Placental pericyte (primary cell): ENCODE results near the gene TTC12. TPM values are rescaled to one million over a fixed set of nuclear protein-coding genes. Genes with fewer than 3 reads are reported as not detected.

Experiments
- total RNA-seq: library from RNA; depleted of rRNA; stranded (reverse); fragments of >200 nt; gene quantifications from 2 replicates; pipeline ENCODE4 v1.2.3, GENCODE V29; 2012

Gene TTC12
- 10.6 and 15.1 TPM in 2 replicates for total RNA-seq

GRCh38 chr11:113314389-113315301 lies at the start of gene TTC12:
Gene TTC12, plus strand, starts transcription at chr11:113314583. Its CDS starts 1,675 bp downstream, at chr11:113316258.

DNA sequence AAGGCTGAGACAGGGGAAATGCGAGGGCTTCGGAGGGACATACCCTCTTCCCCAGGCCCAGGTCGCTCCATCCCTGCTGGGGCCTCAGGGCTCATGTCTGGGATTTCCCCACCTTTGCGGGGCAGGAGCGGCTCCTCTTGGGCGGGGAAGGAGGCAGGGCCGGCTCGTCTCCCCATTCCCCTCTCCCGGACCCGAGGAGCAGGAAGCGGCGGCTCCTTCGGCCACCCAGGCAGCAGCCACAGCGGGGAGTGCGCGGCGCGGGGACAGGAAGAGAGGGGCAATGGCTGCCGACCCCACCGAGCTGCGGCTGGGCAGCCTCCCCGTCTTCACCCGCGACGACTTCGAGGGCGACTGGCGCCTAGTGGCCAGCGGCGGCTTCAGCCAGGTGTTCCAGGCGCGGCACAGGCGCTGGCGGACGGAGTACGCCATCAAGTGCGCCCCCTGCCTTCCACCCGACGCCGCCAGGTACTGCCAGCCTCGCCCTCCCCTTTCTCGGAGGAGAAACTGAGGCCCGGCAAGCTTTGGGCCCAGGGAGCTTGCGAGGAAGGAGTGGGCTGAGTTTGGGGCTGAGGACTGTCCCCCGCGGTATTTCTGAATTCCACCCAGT lies 73.3 kb downstream of the TTC12 start, which contains the start of gene ANKK1:
ANKK1 (plus strand) TSS at position 175 of the 607 bp plus-strand sequence; CDS start at position 281, 106 bp downstream.

Other genes starting within 250 kb of the TTC12 start
- 0.14 and 0.44 TPM in 2 replicates for gene ANKK1, start 73.2 kb downstream of the TTC12 start, total RNA-seq
- gene DRD2, start 160.8 kb downstream of the TTC12 start, total RNA-seq = 0.14 and 0.22 TPM in 2 replicates